Esophagus (tissue), 2 donors: ENCODE measurements around the gene STRA6. TPM values are rescaled to one million over a fixed set of nuclear protein-coding genes. Genes with fewer than 3 reads are reported as not detected.

Experiments
- H3K27ac ChIP-seq, 2 donors: one replicate each; pipeline ENCODE4 v1.5.1; 2013; ENCODE audit warnings: low read depth in 2 of 2, mild to moderate bottlenecking in 2 of 2, inconsistent platforms in 1 of 2, low read length in 1 of 2, moderate library complexity in 1 of 2
- H3K27me3 ChIP-seq, 2 donors: one replicate each; pipeline ENCODE4 v1.6.1; 2013; ENCODE audit warnings: low read length in 2 of 2, control low read depth in 1 of 2, mild to moderate bottlenecking in 1 of 2; ENCODE audit not compliant: insufficient read depth in 2 of 2, control insufficient read depth in 1 of 2
- H3K36me3 ChIP-seq, 2 donors: one replicate each; pipeline ENCODE4 v1.6.1; 2013; ENCODE audit warnings: low read length in 1 of 2; ENCODE audit not compliant: control insufficient read depth in 2 of 2, insufficient read depth in 2 of 2
- H3K4me1 ChIP-seq, 2 donors: one replicate each; pipeline ENCODE4 v1.6.1; 2013; ENCODE audit warnings: low read length in 1 of 2; ENCODE audit not compliant: control insufficient read depth in 2 of 2, insufficient read depth in 2 of 2
- H3K4me3 ChIP-seq, 2 donors: one replicate each; pipeline ENCODE4 v1.5.1; 2013; ENCODE audit warnings: low read length in 2 of 2, mild to moderate bottlenecking in 2 of 2, low read depth in 1 of 2, moderate library complexity in 1 of 2
- H3K9me3 ChIP-seq, 2 donors: one replicate each; pipeline ENCODE4 v1.6.1; 2013; ENCODE audit warnings: mild to moderate bottlenecking in 2 of 2, low read depth in 1 of 2, low read length in 1 of 2, moderate library complexity in 1 of 2; ENCODE audit not compliant: control insufficient read depth in 2 of 2, insufficient read depth in 1 of 2
- WGBS, 2 donors: extraction: QIAGEN DNeasy Blood & Tissue Kit; methylation state at CpG; one replicate each; pipeline ENCODE4 v1.1.7; 2013; 5-methylcytosine and 5-hydroxymethylcytosine counted together
- polyA plus RNA-seq, 2 donors: library from polyadenylated mRNA; stranded (reverse); fragments of 200-250 nt; gene quantifications; one replicate each; pipeline ENCODE4 v1.2.3, GENCODE V29; 2013
- donor health status: healthy with polysubstance abuse.
- donor health status: Bipolar disorder and iron deficiency.

The STRA6 gene
- polyA plus RNA-seq, 2 donors = 0.65 to 0.79 TPM

- no peaks in the 10 kb centered on the region for H3K36me3 ChIP-seq
- 17 to 26% methylated on average over 1 of the region's 1 CpG for WGBS, 2 donors
- peaks cover 7 to 32% of the 10 kb centered on the region in 2 donors for H3K4me1 ChIP-seq
- peak overlapping the region in 1 of 2 donors; percentile 62 for H3K27ac ChIP-seq
- no peak overlapping the region for H3K4me3 ChIP-seq
- no peaks in the 10 kb centered on the region for H3K9me3 ChIP-seq
- no peaks in the 10 kb centered on the region for H3K27me3 ChIP-seq
Observed at GRCh38 chr15:74200412-74200815, 2.2 kb downstream of the STRA6 start.

GRCh38 chr15:74199297-74199652 is 3.3 kb downstream of the STRA6 start:
- WGBS, 2 donors = 93% methylated on average over 6 of the region's 6 CpGs
- Histone ChIP-seq H3K4me1 (peaks cover 7 to 32% of the 10 kb centered on the region in 2 donors), H3K4me3 (no peak overlapping the region), H3K36me3 (no peaks in the 10 kb centered on the region), H3K27me3 (no peaks in the 10 kb centered on the region), H3K27ac (no peak overlapping the region), H3K9me3 (no peaks in the 10 kb centered on the region)

- Histone ChIP-seq H3K4me1 (peaks cover 7 to 38% of the 10 kb centered on the region in 2 donors), H3K4me3 (no peak overlapping the region), H3K27ac (no peak overlapping the region), H3K27me3 (no peaks in the 10 kb centered on the region), H3K9me3 (no peaks in the 10 kb centered on the region), H3K36me3 (no peaks in the 10 kb centered on the region)
- WGBS, 2 donors = 91 to 95% methylated on average over 9 of the region's 9 CpGs
Observed at GRCh38 chr15:74197176-74197965, 5.2 kb downstream of the STRA6 start.

GRCh38 chr15:74196175-74196574 is 6.4 kb downstream of the STRA6 start:
- Histone ChIP-seq H3K4me1 (peaks cover 7 to 29% of the 10 kb centered on the region in 2 donors), H3K36me3 (no peaks in the 10 kb centered on the region), H3K9me3 (no peaks in the 10 kb centered on the region), H3K27ac (peak overlapping the region; percentile 5 to 69), H3K27me3 (no peaks in the 10 kb centered on the region), H3K4me3 (no peak overlapping the region)
- WGBS, 2 donors = 16 to 35% methylated on average over 7 of the region's 7 CpGs

GRCh38 chr15:74194572-74195559 is 7.7 kb downstream of the STRA6 start:
- Histone ChIP-seq H3K4me1 (peaks cover 7 to 21% of the 10 kb centered on the region in 2 donors), H3K9me3 (no peaks in the 10 kb centered on the region), H3K27ac (no peak overlapping the region), H3K27me3 (no peaks in the 10 kb centered on the region), H3K36me3 (no peaks in the 10 kb centered on the region), H3K4me3 (no peak overlapping the region)
- 90 to 95% methylated on average over 13 of the region's 13 CpGs for WGBS, 2 donors

- Histone ChIP-seq H3K4me1 (peaks cover 7 to 21% of the 10 kb centered on the region in 2 donors), H3K9me3 (no peaks in the 10 kb centered on the region), H3K27ac (peak overlapping the region in 1 of 2 donors; percentile 79), H3K4me3 (no peak overlapping the region), H3K36me3 (no peaks in the 10 kb centered on the region), H3K27me3 (no peaks in the 10 kb centered on the region)
- WGBS, 2 donors = 74 to 78% methylated on average over 6 of the region's 6 CpGs
Observed at GRCh38 chr15:74193905-74194304, 8.7 kb downstream of the STRA6 start.

GRCh38 chr15:74193299-74193718 is 9.3 kb downstream of the STRA6 start:
- Histone ChIP-seq H3K9me3 (no peaks in the 10 kb centered on the region), H3K36me3 (no peaks in the 10 kb centered on the region), H3K4me1 (peaks cover 7 to 21% of the 10 kb centered on the region in 2 donors), H3K27me3 (no peaks in the 10 kb centered on the region), H3K27ac (peak overlapping the region in 1 of 2 donors; percentile 79), H3K4me3 (no peak overlapping the region)
- 46 to 56% methylated on average over 4 of the region's 4 CpGs for WGBS, 2 donors

- H3K4me1 ChIP-seq = peaks cover 7 to 21% of the 10 kb centered on the region in 2 donors
Observed at GRCh38 chr15:74192751-74193150, 9.8 kb downstream of the STRA6 start.

GRCh38 chr15:74191798-74192197 is 10.8 kb downstream of the STRA6 start:
- no peaks in the 10 kb centered on the region for H3K27me3 ChIP-seq
- no peaks in the 10 kb centered on the region for H3K36me3 ChIP-seq
- 64% methylated on average over 3 of the region's 3 CpGs for WGBS, 2 donors
- peaks cover 7 to 16% of the 10 kb centered on the region in 2 donors for H3K4me1 ChIP-seq
- H3K4me3 ChIP-seq = no peak overlapping the region
- H3K27ac ChIP-seq = no peak overlapping the region
- no peaks in the 10 kb centered on the region for H3K9me3 ChIP-seq

More at GRCh38 chr15:74192751-74193150, 9.8 kb downstream of the STRA6 start:
- Histone ChIP-seq H3K27me3 (no peaks in the 10 kb centered on the region), H3K4me3 (no peak overlapping the region), H3K36me3 (no peaks in the 10 kb centered on the region), H3K9me3 (no peaks in the 10 kb centered on the region), H3K27ac (no peak overlapping the region)
- 76 to 85% methylated on average over 5 of the region's 5 CpGs for WGBS, 2 donors
